Stimulated activated CD8-positive, alpha-beta memory T cell treated with anti-CD3 and anti-CD28 coated beads, Interleukin-12 subunit alpha, Interleukin-12 subunit beta, amount 100 ng/mL, for 24 hours (primary cell): ENCODE results near the gene CARNS1.

ENCODE experiments used
- DNase-seq: peaks from one replicate; pipeline ENCODE4 v3.0.0-alpha.2; 2020; ENCODE audit errors: extremely low read depth

Gene CARNS1

GRCh38 chr11:67376063-67376820, 39.2 kb upstream of the CARNS1 start:
- DNase-seq = no peak

- no peak for DNase-seq
Observed at GRCh38 chr11:67376873-67377808, 38.3 kb upstream of the CARNS1 start.

- DNase-seq = no peak
Observed at GRCh38 chr11:67378544-67378943, 36.9 kb upstream of the CARNS1 start.

- no peak for DNase-seq
Observed at GRCh38 chr11:67379061-67380058, 36.1 kb upstream of the CARNS1 start.

- DNase-seq = no peak
Observed at GRCh38 chr11:67381244-67381972, 34.1 kb upstream of the CARNS1 start.

DNA sequence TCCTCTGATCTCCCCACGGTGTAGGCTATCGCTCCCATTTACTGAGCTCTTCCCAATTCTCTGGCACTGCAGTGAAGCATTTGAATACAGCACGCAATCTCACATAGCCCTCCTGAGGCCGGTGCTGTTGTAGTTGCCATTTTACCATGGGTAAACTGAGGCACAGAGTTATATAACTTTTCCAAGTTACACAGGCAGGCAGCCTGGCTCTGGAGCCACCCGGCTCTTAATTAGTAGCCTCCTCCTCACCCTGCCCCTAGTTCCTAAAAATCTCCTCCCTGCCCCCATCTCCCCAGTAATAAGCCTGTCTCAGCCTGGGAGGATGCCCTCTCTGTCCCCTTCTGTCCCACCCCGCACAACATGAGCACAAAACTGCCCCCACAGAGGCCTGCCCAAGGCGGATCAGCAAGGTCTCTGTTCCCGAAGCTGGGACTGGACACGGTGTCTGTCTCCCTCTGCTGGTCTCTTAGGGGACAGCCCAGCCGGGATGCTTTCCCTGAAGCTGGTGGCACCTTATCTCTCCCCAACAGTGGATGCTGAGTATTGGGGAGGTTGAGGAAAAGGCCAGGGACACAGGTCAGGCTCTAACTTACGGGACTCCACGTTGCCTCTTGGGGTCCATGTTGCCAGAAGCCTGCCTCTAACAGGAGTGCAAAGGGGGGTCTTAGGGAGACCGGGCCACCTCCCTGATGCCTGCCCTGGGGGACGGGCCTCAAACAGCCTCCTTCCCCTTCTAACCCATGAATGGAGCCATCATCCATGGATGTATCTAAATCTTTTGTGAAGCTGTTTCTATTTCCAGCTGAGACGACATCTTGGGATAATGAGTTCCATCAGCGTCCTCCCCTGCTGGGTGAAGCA, 33.0 kb upstream of the CARNS1 start:
- peak; percentile 45 for DNase-seq

GRCh38 chr11:67384851-67385366, 30.6 kb upstream of the CARNS1 start:
- no peak for DNase-seq

GRCh38 chr11:67387069-67387468, 28.4 kb upstream of the CARNS1 start:
- no peak for DNase-seq

- no peak for DNase-seq
Observed at GRCh38 chr11:67387518-67387917, 28.0 kb upstream of the CARNS1 start.

GRCh38 chr11:67389477-67389876, 26.0 kb upstream of the CARNS1 start:
- no peak for DNase-seq

- no peak for DNase-seq
Observed at GRCh38 chr11:67390947-67391303, 24.6 kb upstream of the CARNS1 start.

DNA sequence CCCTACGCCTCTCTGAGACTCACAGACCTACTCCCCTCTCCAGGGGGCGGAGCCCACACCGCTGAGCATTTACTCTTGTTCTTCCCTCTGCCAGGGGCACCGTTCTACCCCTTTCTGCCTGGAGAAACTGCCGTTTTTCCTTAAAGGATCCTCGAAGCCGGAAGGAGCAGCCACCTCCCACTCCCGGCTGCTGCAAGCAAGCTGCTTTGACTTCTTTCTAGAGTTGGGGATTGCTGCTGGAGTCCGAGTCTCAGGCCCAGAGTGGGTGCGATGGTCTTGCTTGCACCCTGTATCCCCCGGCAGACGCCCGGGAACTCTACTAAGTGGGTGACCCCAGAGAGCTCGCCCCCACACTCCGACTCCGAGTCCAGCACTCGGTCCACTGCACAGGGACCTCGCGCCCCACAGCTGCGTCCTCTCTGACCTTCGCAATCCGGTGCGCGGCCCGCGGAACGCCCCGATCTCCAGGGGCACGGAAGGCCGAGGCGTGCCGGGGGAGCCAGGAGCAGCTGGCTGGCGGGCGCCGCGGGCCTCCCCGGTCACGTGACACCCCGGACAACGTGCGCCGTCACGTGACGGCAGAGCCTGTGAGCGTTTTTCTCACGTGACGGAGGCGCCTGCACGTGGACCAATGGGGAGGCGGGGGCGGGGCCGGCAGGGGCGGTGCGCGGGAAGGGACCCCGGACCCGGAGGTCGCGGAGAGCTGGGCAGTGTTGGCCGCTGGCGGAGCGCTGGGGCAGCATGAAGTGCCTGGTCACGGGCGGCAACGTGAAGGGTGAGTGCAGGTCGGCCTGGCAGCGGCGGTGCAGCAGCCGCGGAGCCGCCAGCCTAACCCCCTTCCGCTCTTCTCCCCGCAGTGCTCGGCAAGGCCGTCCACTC, 23.9 kb upstream of the CARNS1 start, which contains the start of gene RAD9A:
Gene RAD9A (plus strand): TSS at position 683 of the 879 bp plus-strand sequence. CDS start 59 bp downstream, at position 742.
- DNase-seq = peak; percentile 90

DNA sequence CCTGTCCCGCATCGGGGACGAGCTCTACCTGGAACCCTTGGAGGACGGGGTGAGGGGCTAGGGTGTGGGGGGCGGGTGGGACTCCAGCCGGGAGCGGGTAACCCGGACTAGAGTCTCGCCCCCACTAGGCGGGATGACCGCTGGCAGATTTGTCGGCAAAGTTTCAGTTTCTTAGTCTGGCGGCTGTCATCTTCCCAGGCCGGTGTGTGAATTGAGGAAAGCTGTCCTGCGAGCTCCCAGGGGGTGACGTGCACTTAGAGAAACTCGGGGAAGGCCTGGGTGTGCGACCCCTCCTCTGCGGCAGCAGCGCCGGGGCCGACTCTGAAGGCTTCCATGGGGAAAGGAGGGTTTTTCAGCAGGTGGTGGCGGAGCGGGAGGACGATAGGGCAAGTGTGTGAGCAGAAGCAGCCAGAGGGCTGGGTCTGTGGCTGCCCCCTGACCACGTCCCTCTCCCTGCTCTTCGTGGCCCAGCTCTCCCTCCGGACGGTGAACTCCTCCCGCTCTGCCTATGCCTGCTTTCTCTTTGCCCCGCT, 23.2 kb upstream of the CARNS1 start:
- no peak for DNase-seq

- DNase-seq = no peak
Observed at GRCh38 chr11:67393437-67393836, 22.0 kb upstream of the CARNS1 start.

GRCh38 chr11:67393990-67394389, 21.5 kb upstream of the CARNS1 start:
- no peak for DNase-seq

- DNase-seq = no peak
Observed at GRCh38 chr11:67395555-67396258, 19.8 kb upstream of the CARNS1 start.

DNA sequence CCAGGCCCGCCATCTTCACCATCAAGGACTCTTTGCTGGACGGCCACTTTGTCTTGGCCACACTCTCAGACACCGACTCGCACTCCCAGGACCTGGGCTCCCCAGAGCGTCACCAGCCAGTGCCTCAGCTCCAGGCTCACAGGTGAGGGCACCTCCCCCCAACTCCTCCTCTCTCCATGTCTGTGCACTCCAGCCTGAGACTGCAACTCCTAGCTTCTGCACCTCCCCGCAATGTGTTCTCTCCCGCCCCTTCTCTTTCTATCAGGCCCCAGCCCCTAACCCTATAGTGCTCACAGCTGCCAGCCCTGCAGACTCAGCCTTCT, 19.3 kb upstream of the CARNS1 start:
- no peak for DNase-seq
